Measurements from ENCODE around the gene DHX8. TPM values are rescaled to one million over a fixed set of nuclear protein-coding genes. Genes with fewer than 3 reads are reported as not detected.
"Not testable (repeated sequence)": the region's sequence is repeated elsewhere in the genome, so short reads cannot be mapped to it uniquely, and the experiment has no call there.

DHX8 gene
- polyA plus RNA-seq, 1 donor from 2014 or later = 30.4 TPM

DNA sequence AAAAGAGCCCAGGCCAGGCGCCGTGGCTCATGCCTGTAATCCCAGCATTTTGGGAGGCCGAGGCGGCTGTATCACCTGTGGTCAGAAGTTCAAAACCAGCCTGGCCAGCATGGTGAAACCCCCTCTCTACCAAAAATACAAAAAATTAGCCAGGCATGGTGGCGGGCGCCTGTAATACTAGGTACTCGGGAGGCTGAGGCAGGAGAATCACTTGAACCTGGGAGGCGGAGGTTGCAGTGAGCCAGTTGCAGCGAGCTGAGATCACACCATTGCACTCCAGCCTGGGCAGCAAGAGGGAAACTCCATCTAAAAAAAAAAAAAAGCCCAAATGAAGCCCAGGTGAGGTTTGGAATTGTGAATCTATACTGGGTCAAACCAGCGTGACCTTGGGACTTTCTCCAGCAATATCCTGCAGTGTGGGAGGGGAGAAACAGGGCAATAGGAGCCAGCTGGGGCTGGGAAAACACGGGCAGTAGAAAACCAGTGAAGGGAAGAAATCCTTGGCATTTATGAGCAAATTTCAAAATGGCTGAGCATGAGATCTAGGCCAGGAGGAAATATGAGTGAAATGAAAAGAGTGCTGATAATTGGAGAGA lies 8.2 kb upstream of the DHX8 start:
- Mint-ChIP-seq H3K4me3 (no peak overlapping the region), H3K27me3 (no peaks in the 10 kb centered on the region), H3K4me1 (no peaks in the 10 kb centered on the region), H3K9me3 (no peaks in the 10 kb centered on the region), H3K36me3 (no peaks in the 10 kb centered on the region), H3K27ac (no peak overlapping the region)

DNA sequence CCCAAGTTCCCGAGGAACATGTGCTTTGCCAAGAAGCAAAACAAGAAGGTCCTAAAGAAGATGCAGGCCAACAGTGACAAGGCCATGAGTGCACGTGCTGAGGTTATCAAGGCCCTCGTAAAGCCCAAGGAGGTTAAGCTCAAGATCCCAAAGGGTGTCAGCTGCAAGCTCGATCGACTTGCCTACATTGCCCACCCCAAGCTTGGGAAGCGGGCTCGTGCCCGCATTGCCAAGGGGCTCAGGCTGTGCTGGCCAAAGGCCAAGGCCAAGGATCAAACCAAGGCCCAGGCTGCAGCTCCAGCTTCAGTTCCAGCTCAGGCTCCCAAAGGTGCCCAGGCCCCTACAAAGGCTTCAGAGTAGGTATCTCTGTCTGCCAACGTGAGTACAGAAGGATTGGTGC lies 7.5 kb upstream of the DHX8 start:
- H3K27me3 Mint-ChIP-seq, H3K4me3 Mint-ChIP-seq, H3K9me3 Mint-ChIP-seq, H3K36me3 Mint-ChIP-seq, H3K27ac Mint-ChIP-seq, H3K4me1 Mint-ChIP-seq: not testable (repeated sequence)

DNA sequence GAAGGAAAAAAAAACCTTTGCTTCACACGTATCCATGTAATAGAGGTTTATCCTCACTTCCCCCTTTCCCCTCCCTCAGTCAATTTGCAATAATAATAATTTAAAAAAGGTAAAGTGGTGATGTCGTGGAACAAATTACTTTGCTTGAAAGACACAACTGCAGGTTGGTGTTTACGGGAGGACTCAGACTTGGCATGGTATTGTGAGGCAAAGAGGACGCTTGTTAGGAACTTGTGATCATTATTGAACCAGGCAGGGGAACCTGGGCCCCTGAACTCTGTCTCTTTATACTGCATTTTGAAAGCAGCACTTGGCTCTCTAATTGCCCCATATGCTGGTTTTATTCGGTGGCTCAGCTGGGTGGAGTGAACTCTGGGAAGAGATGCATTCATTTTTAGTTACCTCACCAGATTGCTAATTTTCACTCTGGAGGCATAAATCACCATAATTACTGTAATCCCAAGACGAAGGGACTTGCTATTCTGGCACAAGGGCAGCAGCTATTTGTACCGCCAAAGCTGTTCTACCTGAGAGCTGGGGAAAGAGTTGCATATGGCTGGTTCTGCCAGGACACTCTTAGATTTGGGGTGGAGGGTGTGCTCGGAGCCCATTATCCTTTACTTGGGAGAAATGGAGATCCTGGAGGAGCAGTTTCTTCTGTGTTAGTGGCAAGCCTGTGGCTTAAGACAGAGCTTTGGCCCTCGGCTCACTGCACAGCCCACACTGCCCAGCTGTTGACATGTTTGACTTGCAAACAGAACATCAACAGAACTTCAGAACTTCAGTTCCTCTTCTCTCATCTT lies 5.7 kb upstream of the DHX8 start:
- Mint-ChIP-seq H3K9me3 (no peaks in the 10 kb centered on the region), H3K27me3 (peaks cover 2% of the 10 kb centered on the region), H3K27ac (no peak overlapping the region), H3K4me3 (no peak overlapping the region), H3K4me1 (no peaks in the 10 kb centered on the region), H3K36me3 (no peaks in the 10 kb centered on the region)

DNA sequence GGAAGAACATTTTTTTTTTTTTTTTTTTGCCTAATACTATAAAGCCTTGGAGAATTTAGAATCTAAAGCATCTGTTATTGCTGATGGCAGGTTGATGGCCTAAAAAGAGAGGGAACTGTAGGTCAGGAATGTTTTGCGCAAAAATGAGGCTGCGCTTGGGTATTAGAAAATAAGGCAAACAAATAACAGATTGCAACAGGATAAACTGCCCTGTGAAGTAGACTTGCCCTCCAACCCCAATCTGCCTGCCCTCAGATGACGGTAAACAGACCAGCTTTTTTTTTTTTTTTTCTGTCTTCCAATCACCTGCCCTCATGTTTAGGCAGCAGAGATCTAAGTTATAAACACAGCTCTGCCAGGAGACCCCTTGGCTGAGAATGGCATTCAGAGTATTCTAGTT lies 3.8 kb upstream of the DHX8 start:
- Mint-ChIP-seq H3K36me3 (peaks cover 3% of the 10 kb centered on the region), H3K27ac (no peak overlapping the region), H3K27me3 (peaks cover 2% of the 10 kb centered on the region), H3K9me3 (no peaks in the 10 kb centered on the region), H3K4me3 (no peak overlapping the region), H3K4me1 (peaks cover 10 to 12% (median 11%) of the 10 kb centered on the region in 3 donors)

DNA sequence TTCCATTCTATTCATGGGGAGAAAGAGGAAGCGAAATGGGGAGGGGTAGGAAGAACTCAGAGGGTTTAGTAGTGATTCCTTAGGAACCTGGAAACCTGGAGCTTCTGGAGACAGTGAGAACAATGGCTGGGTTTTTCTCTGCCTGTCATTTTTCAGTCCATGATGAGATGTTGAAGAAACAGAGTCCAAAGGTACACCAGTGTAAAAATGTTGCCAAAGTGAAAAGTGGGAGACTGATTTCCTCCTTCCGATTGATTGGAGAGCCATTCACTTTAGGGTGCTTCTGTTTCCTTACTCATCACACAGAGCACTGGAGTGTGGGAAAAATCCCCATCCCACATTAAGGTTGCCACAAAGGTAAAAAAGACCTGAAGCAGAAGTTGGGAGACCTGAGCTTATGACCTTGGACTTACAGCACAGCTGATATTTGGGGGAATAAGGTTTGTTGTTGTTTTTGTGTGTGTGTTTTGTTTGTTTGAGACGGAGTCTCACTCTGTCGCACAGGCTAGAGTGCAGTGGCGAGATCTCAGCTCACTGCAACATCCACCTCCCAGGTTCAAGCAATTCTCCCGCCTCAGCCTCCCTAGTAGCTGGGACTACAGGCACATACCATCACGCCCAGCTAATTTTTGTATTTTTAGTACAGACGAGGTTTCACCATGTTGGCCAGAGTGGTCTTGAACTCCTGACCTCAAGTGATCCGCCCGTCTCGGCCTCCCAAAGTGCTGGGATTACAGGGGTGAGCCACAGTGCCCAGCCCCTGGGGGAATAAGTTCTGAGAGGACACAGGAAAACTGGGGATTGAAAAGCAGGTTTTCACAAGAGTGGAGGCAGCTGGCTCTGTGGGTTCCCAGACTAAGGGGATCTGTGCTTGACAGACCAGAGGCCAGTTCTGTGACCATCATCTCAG lies 1.4 kb upstream of the DHX8 start:
- H3K27ac Mint-ChIP-seq = peak overlapping the region in 1 of 3 donors; percentile 47

DNA sequence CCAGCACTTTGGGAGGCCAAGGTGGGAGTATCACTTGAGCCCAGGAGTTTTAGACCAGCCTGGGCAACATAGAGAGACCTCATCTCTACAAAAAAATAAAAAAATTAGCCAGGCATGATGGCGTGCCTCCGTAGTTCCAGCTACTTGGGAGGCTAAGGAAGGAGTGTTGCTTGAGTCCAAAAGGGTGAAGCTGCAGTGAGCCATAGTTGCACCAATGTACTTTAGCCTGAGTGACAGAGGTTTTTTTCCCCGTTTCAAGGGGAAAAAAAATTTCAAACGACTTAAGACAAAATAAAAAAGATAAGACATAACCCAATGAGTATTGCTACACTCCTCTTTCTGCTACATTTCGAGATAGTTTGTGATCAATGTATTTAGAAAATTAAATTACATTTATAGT lies 6.8 kb downstream of the DHX8 start:
- peaks cover 5 to 9% (median 6%) of the 10 kb centered on the region in 3 donors for H3K4me1 Mint-ChIP-seq
- no peaks in the 10 kb centered on the region for H3K9me3 Mint-ChIP-seq
- no peak overlapping the region for H3K27ac Mint-ChIP-seq
- H3K4me3 Mint-ChIP-seq = no peak overlapping the region
- H3K27me3 Mint-ChIP-seq = no peaks in the 10 kb centered on the region
- H3K36me3 Mint-ChIP-seq = peaks cover 10% of the 10 kb centered on the region

More for the DNA sequence above, 1.4 kb upstream of the DHX8 start:
- Mint-ChIP-seq H3K36me3 (peaks cover 3% of the 10 kb centered on the region), H3K27me3 (peaks cover 2% of the 10 kb centered on the region), H3K9me3 (no peaks in the 10 kb centered on the region), H3K4me3 (peak overlapping the region in 2 of 4 donors; percentile 19 to 100), H3K4me1 (peaks cover 20 to 23% (median 21%) of the 10 kb centered on the region in 3 donors)

DNA sequence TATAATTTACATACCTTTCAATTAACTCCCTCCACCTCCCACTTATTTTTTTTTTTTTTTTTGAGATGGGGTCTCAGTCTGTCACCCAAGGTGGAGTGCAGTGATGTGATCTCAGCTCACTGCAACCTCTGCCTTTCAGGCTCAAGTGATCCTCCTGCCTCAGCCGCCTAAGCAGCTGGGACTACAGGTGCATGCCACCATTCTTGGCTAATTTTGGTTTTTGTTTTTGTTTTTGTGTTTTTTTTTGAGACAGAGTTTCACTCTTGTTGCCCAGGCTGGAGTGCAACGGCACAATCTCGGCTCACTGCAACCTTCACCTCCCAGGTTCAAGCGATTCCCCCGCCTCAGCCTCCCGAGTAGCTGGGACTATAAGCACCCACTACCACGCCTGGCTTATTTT lies 25.7 kb downstream of the DHX8 start:
- H3K36me3 Mint-ChIP-seq, H3K9me3 Mint-ChIP-seq, H3K27me3 Mint-ChIP-seq, H3K4me1 Mint-ChIP-seq: not testable (repeated sequence)
- peak overlapping the region in 1 of 4 donors; percentile 37 for H3K4me3 Mint-ChIP-seq
- peak overlapping the region in 1 of 3 donors; percentile 59 for H3K27ac Mint-ChIP-seq

DNA sequence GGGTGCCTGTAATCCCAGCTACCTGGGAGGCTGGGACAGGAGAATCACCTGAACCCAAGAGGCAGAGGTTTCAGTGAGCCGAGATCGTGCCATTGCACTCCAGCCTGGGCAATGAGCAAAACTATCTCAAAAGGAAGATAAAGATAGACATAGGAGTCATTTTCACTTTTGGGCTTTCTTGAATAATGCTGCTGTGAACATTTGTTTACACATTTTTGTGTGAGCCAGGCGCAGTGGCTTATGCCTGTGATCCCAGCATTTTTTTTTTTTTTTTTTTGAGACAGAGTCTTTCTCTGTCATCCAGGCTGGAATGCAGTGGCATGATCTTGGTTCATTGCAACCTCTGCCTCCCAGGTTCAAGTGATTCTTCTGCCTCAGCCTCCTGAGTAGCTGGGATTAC lies 27.4 kb downstream of the DHX8 start:
- not testable (repeated sequence) for H3K27me3 Mint-ChIP-seq, H3K4me1 Mint-ChIP-seq, H3K4me3 Mint-ChIP-seq, H3K9me3 Mint-ChIP-seq, H3K36me3 Mint-ChIP-seq, H3K27ac Mint-ChIP-seq

DNA sequence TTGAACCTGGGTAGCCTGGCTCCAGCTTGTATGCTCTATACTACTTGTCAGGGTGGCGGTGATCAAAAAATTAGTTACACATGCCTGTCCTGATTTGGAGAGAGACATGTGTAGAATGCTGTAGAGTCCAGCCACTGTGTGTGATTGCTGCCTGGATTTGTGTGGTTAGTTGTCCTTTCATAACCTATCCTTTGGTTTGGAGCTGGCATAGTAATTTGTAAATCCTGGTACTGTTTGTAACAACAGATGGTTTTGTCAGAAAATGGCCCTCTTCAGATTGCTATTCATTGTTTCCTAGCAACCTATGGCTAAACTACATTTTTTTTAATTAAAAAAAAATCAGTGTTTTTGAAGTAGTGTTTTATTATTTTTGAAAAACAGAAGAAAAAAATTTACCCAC lies 31.9 kb downstream of the DHX8 start:
- Mint-ChIP-seq H3K36me3 (peaks cover 14% of the 10 kb centered on the region), H3K27ac (no peak overlapping the region), H3K4me3 (no peak overlapping the region)

DNA sequence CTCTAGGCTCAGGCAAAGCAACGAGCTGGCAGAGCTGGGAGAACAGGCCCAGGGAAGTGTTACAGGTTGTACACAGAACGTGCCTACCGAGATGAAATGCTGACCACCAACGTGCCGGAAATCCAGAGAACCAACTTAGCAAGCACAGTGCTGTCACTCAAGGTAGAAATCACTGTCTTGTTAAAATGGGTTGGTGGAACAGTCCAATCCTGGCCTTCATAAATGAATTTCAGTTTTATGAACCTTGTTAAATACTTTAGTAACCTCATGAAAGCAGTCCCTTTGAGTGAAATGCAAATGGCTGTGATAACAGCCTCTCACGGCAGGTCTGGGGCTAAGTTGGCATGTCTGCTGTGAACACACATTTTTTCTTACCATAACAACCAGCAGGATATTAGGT lies 33.4 kb downstream of the DHX8 start:
- Mint-ChIP-seq H3K4me3 (no peak overlapping the region), H3K4me1 (peaks cover 0 to 4% (median 0%) of the 10 kb centered on the region in 3 donors), H3K27ac (no peak overlapping the region), H3K9me3 (no peaks in the 10 kb centered on the region), H3K27me3 (no peaks in the 10 kb centered on the region), H3K36me3 (peaks cover 20% of the 10 kb centered on the region)

More for the DNA sequence above, 31.9 kb downstream of the DHX8 start:
- Mint-ChIP-seq H3K27me3 (no peaks in the 10 kb centered on the region), H3K9me3 (no peaks in the 10 kb centered on the region), H3K4me1 (peaks cover 0 to 3% (median 0%) of the 10 kb centered on the region in 3 donors)

DNA sequence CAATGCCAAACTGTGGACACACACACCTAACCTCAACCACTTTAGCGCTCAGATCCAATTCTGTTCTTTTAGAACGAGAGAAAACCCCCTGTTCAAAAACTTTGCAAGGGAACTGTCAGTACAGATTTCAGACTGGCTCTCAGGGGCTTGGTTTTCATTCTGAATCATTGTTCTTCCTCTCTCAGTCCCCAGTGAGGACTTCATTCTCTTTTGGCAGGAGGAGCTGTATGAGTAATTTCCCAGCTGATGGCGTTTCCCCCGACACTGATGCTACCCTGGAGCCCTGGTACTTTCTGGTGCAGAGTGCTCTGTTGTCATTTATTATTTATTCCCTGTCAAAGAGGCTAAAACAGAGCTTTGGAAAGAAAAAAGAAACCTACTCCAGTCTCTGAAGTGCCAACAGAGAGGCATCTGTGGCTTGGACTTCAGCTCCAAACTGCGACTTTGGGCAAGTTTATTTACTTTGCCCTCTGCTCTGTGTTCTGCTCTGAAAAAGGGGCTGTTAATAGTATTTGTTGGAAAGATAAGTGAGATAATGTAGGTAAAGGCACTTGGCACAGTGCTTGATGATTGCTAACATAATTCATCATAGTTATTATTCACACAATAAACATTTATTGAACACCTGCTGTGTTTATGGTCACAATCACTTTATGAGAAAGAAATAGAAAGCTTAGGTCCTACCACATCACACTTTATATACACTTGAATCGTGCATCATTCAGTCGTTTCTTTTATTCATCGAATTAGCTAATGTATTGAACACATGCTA lies 34.0 kb downstream of the DHX8 start:
- no peaks in the 10 kb centered on the region for H3K27me3 Mint-ChIP-seq
- no peaks in the 10 kb centered on the region for H3K9me3 Mint-ChIP-seq
- H3K27ac Mint-ChIP-seq = no peak overlapping the region
- peaks cover 17% of the 10 kb centered on the region for H3K36me3 Mint-ChIP-seq
- H3K4me3 Mint-ChIP-seq = no peak overlapping the region
- H3K4me1 Mint-ChIP-seq = peaks cover 0 to 4% (median 0%) of the 10 kb centered on the region in 3 donors

DNA sequence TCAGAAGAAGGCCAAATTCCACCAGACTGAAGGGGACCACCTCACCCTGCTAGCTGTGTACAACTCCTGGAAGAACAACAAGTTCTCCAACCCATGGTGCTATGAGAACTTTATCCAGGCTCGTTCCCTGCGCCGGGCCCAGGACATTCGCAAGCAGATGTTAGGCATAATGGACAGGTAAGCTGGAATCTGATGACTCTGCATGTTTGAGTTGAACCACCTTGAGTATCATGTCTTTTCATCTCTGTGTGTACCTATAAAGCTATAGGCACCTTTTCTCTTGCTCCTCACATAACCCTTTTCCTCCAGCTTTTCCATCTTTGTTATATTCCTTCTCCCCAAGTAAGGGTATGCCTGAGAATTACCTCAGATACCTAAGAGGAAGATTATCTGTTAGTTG lies 37.6 kb downstream of the DHX8 start:
- H3K27ac Mint-ChIP-seq = peak overlapping the region in 1 of 3 donors; percentile 53
- H3K4me3 Mint-ChIP-seq = no peak overlapping the region
- no peaks in the 10 kb centered on the region for H3K27me3 Mint-ChIP-seq
- peaks cover 17% of the 10 kb centered on the region for H3K36me3 Mint-ChIP-seq
- H3K4me1 Mint-ChIP-seq = peaks cover 0 to 4% (median 0%) of the 10 kb centered on the region in 3 donors
- H3K9me3 Mint-ChIP-seq = no peaks in the 10 kb centered on the region

DNA sequence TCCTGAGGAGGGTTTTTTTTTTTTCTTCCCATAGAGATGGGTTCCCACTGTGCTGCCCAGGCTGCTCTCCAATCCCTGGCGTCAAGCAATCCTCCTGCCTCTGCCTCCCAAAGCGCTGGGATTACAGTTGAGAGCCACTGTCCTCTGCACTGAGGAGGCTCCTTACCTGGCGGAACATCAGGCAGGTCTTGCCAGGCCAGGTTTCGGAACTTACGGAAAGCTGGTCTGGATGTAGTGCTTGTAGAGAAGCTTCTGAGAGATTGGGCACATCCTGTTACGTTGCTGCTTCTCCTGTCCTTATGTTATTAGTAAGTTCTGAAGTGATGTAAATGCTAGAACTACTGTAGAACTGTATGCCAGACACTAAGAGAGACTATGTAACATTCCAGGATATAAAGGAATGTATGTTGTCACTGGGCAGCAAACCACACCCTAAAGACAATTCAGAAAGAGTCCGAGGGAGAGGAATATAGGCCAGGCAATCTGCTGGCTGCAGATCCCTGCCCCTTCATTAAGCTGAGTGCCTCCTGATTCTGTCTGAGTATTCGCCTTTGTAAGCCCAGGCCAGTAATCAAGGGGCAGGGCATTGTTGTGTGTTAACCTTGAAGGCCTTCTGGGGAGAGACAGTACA lies 41.3 kb downstream of the DHX8 start:
- H3K4me1 Mint-ChIP-seq = peaks cover 0 to 1% (median 0%) of the 10 kb centered on the region in 3 donors
- no peaks in the 10 kb centered on the region for H3K27me3 Mint-ChIP-seq
- peaks cover 13% of the 10 kb centered on the region for H3K36me3 Mint-ChIP-seq
- H3K27ac Mint-ChIP-seq = no peak overlapping the region
- no peak overlapping the region for H3K4me3 Mint-ChIP-seq
- no peaks in the 10 kb centered on the region for H3K9me3 Mint-ChIP-seq

DNA sequence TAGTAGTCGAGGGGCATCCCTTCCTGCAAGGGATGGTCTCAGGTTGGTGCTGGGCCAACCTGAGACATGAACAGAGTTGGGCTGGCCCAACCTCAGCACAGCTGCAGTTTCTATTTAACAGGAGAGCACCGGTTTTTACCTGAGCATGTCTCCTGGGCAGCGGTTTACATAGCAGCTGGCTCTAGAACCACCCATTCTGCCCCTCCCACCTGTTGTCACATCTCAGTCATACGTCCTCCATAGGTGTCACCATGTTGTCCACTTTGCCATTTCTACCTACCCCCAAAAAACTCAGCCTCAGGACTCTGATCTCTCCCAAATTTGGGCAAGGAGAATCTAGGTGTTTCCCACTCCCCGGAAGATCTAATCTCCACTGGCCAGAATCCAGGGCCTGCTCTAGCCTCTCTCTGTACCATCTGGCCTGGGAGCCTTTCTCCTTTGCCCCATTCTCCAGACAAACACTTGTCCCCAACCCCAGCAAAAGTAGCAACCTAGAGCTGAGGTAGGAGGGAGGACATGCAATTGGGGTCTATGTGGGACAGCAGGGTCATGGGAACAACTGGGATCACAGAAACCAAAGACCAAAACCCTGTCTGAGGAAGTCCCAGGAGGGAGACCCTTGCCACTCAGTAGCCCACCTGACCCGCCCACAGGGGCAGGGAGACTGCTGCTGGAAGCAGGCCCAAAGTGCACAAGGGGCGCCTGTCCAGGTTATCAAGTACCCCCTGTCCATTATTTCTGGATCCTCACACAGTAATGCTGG lies 43.3 kb downstream of the DHX8 start:
- no peak overlapping the region for H3K27ac Mint-ChIP-seq

More for the DNA sequence above, 43.3 kb downstream of the DHX8 start:
- Mint-ChIP-seq H3K4me1 (peaks cover 0 to 2% (median 0%) of the 10 kb centered on the region in 3 donors), H3K36me3 (peaks cover 4% of the 10 kb centered on the region), H3K27me3 (no peaks in the 10 kb centered on the region), H3K9me3 (no peaks in the 10 kb centered on the region), H3K4me3 (no peak overlapping the region)
